NT2/D1 (cell line): ENCODE results near the gene A4GALT.
"Not testable (repeated sequence)": the region's sequence is repeated elsewhere in the genome, so short reads cannot be mapped to it uniquely, and the experiment has no call there.

ENCODE experiments used
- SUZ12 ChIP-seq: IDR thresholded peaks from 2 replicates; pipeline ENCODE4 v1.6.1; 2011; ENCODE audit not compliant: insufficient read length, insufficient read depth; ENCODE audit errors: extremely low read depth
- YY1 ChIP-seq: IDR thresholded peaks from 2 replicates; pipeline ENCODE4 v1.6.1; 2011; ENCODE audit not compliant: insufficient read length, insufficient read depth
- ZNF274 ChIP-seq: IDR thresholded peaks from 2 replicates; pipeline ENCODE4 v1.6.1; 2011; ENCODE audit warnings: mild to moderate bottlenecking, low read depth, low read length

- not testable (repeated sequence) for TF ChIP-seq YY1, SUZ12, ZNF274
Observed at GRCh38 chr22:42750421-42750820, 29.8 kb upstream of the A4GALT start.
